GM23338 (cell line): ENCODE results near the gene RNF220.

Source experiments
- CTCF ChIP-seq, 2 experiments: fragments of 200-600 bp in 1 of 2; sonication (generic) in 1 of 2; conservative IDR thresholded peaks; 2 replicates each; pipeline versions ENCODE4 v1.5.1 to v1.6.1; 2016 to 2017; ENCODE audit warnings: antibody characterized with exemption in 2 of 2, low read depth in 2 of 2, mild to moderate bottlenecking in 2 of 2, moderate library complexity in 1 of 2
- EZH2 ChIP-seq: fragments of 200-600 bp; sonication (generic); IDR thresholded peaks from one replicate; pipeline ENCODE4 v1.8.0; 2017; ENCODE audit warnings: antibody characterized with exemption, mild to moderate bottlenecking, low read depth; ENCODE audit not compliant: unreplicated experiment
- NANOG ChIP-seq: IDR thresholded peaks from 2 replicates; pipeline ENCODE4 v1.6.1; 2016; ENCODE audit warnings: antibody characterized with exemption, borderline replicate concordance
- POLR2AphosphoS5 ChIP-seq: IDR thresholded peaks from 2 replicates; pipeline ENCODE4 v1.6.1; 2016; ENCODE audit warnings: antibody characterized with exemption, low read depth
- REST ChIP-seq: IDR thresholded peaks from one replicate; pipeline ENCODE4 v1.6.1; 2018; ENCODE audit warnings: antibody characterized with exemption; ENCODE audit not compliant: unreplicated experiment

- TF ChIP-seq REST (no peak), CTCF (conservative IDR thresholded peaks at IDR 0.05; ENCODE audit: low read depth in 2 of 2) (no peak), NANOG (no peak), POLR2AphosphoS5 (no peak), EZH2 (no peak)
Observed at GRCh38 chr1:44471911-44472453, 66.9 kb downstream of the RNF220 start.
